ENCODE measurements around the gene SHISAL1. TPM values are rescaled to one million over a fixed set of nuclear protein-coding genes. Genes with fewer than 3 reads are reported as not detected.

SHISAL1 gene
- total RNA-seq, 1 donor: 11.4 TPM

DNA sequence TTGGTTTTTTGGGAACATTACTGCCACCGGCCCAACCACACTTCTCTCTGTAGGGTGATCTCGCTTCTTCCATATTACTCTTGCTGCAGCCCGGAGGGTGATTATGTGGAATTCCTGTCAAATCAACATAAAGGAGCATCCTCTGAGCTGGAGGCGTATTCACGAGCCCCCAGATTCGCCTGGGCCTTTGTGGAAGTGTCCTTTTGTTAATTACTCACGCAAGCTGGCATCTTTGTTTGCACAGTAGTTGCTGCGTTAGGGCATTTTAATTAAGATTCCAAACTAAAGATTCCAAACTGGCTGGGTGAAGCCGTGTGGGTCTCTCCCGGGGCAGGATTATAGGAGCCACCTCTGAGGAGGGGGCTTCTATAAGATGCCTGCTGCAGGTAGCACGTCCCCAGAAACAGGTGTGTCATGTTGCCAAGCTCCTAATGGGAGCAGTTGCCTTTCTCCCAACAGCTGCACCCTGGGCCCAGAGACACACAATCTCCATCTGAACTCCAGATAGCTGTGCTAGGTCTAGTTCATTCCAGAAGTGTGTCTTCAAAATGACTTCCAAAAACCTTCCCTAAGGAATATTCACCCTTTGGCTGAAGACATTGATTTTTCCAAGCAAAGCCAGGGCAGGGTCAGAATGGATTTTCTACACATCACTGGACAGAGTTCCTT lies 40.9 kb downstream of the SHISAL1 start:
- no peak overlapping the region for H3K4me3 ChIP-seq (ENCODE audit: low read depth, low read length)
- no peak for DNase-seq (ENCODE audit: low read depth)
- TF ChIP-seq CTCF (IDR thresholded peaks at IDR 0.05; ENCODE audit: insufficient read depth, low read length): no peak

DNA sequence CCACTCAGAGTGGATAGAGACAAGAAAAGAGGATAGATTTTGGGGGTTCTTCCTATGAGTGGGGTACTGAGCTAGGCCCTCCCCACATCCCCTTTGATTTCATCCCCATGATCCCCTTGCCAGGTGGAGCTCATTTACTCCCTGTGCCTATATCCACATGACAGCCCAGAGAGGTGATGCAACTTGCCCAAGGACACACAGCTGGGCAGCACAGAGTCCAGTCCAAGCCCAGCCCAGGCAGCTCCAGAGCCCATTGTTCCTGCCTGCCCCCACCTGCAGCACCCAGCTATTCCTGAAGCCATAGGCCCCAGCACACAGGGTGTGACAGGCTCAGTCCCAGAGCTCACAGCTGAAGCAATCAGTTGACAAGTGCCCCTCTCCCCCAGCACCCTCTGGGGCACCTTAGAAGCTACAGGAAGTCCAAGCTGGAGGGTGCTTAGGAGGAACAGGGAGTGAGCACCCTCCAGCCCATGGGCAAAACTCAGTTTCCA lies 41.7 kb downstream of the SHISAL1 start:
- TF ChIP-seq CTCF (IDR thresholded peaks at IDR 0.05; ENCODE audit: insufficient read depth, low read length): no peak
- no peak for DNase-seq (ENCODE audit: low read depth)
- no peak overlapping the region for H3K4me3 ChIP-seq (ENCODE audit: low read depth, low read length)

GRCh38 chr22:44270556-44270880 lies 42.2 kb downstream of the SHISAL1 start:
- no peak for TF ChIP-seq CTCF (IDR thresholded peaks at IDR 0.05; ENCODE audit: insufficient read depth, low read length)
- DNase-seq (ENCODE audit: low read depth): no peak
- no peak overlapping the region for H3K4me3 ChIP-seq (ENCODE audit: low read depth, low read length)

DNA sequence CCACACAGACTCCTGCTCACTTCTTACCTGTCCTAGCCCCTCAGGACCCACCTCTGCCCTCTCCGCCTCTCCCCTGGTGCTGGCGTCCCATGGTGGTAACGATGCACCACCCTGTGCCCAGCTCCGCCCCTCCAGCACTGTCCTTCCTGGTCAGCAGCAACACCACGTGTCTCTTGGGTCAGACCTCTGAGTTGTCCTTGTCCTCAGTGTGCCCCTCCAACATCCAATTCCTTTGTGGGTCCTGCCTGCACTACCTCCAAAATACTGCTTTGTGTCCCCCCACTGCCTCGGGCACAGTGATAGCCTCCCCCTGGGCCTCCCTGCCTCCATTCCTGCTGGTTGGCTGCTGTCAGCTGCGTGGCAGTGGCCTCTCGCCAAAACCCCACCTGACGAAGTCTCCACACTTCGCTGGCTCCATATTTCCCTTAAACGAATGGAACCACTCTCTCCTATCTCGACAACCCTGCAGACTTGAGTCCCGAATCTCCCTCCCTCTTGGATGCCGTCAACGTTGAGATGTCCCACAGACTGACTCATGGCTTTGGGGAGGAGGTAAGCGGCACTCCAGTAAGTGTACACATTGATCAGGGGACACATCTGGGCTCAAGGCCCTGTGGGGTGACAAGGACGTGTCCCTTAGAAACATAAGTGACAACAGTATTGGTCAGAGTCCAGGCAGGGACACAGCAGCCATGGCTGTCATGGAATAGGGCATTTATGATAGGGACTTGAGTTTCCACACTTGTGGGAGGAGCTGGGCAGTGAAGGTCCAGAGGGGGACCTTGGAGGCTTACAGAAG lies 42.8 kb downstream of the SHISAL1 start:
- DNase-seq (ENCODE audit: low read depth): no peak
- no peak overlapping the region for H3K4me3 ChIP-seq (ENCODE audit: low read depth, low read length)
- no peak for TF ChIP-seq CTCF (IDR thresholded peaks at IDR 0.05; ENCODE audit: insufficient read depth, low read length)

GRCh38 chr22:44269117-44269498 lies 43.6 kb downstream of the SHISAL1 start:
- no peak for DNase-seq (ENCODE audit: low read depth)
- TF ChIP-seq CTCF (IDR thresholded peaks at IDR 0.05; ENCODE audit: insufficient read depth, low read length): no peak
- no peak overlapping the region for H3K4me3 ChIP-seq (ENCODE audit: low read depth, low read length)

GRCh38 chr22:44268431-44269116 lies 44.2 kb downstream of the SHISAL1 start:
- DNase-seq (ENCODE audit: low read depth): no peak
- no peak overlapping the region for H3K4me3 ChIP-seq (ENCODE audit: low read depth, low read length)
- TF ChIP-seq CTCF (IDR thresholded peaks at IDR 0.05; ENCODE audit: insufficient read depth, low read length): no peak

Data from fibroblast of the aortic adventitia (primary cell).